K562 (cell line): ENCODE data around the gene PLEKHM3. TPM values are rescaled to one million over a fixed set of nuclear protein-coding genes. Genes with fewer than 3 reads are reported as not detected.

ENCODE experiments used
- ARHGAP35 ChIP-seq: fragments of 450-650 bp; IDR thresholded peaks from 2 replicates; pipeline ENCODE4 v1.6.1; 2018; ENCODE audit not compliant: partially characterized antibody
- ASH1L ChIP-seq: fragments of 450-650 bp; IDR thresholded peaks from 2 replicates; pipeline ENCODE4 v1.6.1; 2018; ENCODE audit warnings: borderline replicate concordance, mild to moderate bottlenecking, low read depth; ENCODE audit not compliant: partially characterized antibody
- CC2D1A ChIP-seq: fragments of 450-650 bp; IDR thresholded peaks from 2 replicates; pipeline ENCODE4 v1.6.1; 2017; ENCODE audit warnings: mild to moderate bottlenecking
- CREB1 ChIP-seq, 2 experiments: sonication (generic) in 1 of 2; formaldehyde crosslinking in 1 of 2; IDR thresholded peaks; 2 replicates each; pipeline versions ENCODE4 v1.6.1 to v1.8.0; 2012 to 2022; ENCODE audit warnings: inconsistent platforms in 1 of 2, mild to moderate bottlenecking in 1 of 2, missing genetic modification reagents in 1 of 2, moderate library complexity in 1 of 2
- EP300 ChIP-seq: IDR thresholded peaks from 2 replicates; pipeline ENCODE4 v1.6.1; 2012; ENCODE audit warnings: low read length, improper control_type of control experiment
- ETV6 ChIP-seq, 3 experiments: fragments of 150-350 bp in 1 of 3; sonication (generic) in 1 of 3; formaldehyde crosslinking in 1 of 3; IDR thresholded peaks; 2 replicates each; pipeline versions ENCODE4 v1.6.1 to v1.8.0; 2014 to 2022; ENCODE audit warnings: borderline replicate concordance in 2 of 3, low read depth in 2 of 3, antibody characterized with exemption in 1 of 3, low read length in 1 of 3, mild to moderate bottlenecking in 1 of 3, missing genetic modification reagents in 1 of 3
- KAT7 ChIP-seq: sonication (generic); formaldehyde crosslinking; IDR thresholded peaks from 2 replicates; pipeline ENCODE4 v1.8.0; 2022; ENCODE audit warnings: missing genetic modification reagents, mild to moderate bottlenecking, borderline replicate concordance
- MAFK ChIP-seq: IDR thresholded peaks from 2 replicates; pipeline ENCODE4 v1.6.1; 2011; ENCODE audit warnings: low read length, improper control_type of control experiment
- NEUROD1 ChIP-seq: fragments of 150-350 bp; IDR thresholded peaks from 2 replicates; pipeline ENCODE4 v1.6.1; 2014; ENCODE audit warnings: borderline replicate concordance, low read length, low read depth; ENCODE audit not compliant: partially characterized antibody
- NR2C1 ChIP-seq, 2 experiments: fragments of 450-650 bp; IDR thresholded peaks; 2 replicates each; pipeline ENCODE4 v1.6.1; 2017; ENCODE audit warnings: mild to moderate bottlenecking in 2 of 2, antibody characterized with exemption in 1 of 2, inconsistent platforms in 1 of 2, missing compliant biosample characterization in 1 of 2, missing genetic modification characterization in 1 of 2
- PHF8 ChIP-seq: fragments of 200-600 bp; sonication (generic); IDR thresholded peaks from 2 replicates; pipeline ENCODE4 v1.6.1; 2012; ENCODE audit warnings: mixed run types, mild to moderate bottlenecking, inconsistent platforms, low read length, moderate library complexity, borderline replicate concordance
- PRMT5 ChIP-seq: sonication (generic); formaldehyde crosslinking; IDR thresholded peaks from 2 replicates; pipeline ENCODE4 v1.5.0; 2020; ENCODE audit warnings: missing genetic modification reagents
- U2AF1 ChIP-seq: fragments of 200-400 bp; formaldehyde crosslinking; optimal IDR thresholded peaks from 2 replicates; pipeline ENCODE3; 2017; ENCODE audit warnings: mild to moderate bottlenecking, low read depth, low read length, moderate library complexity
- ZNF165 ChIP-seq: fragments of 250-450 bp; sonication (Bioruptor Pico); IDR thresholded peaks from 2 replicates; pipeline ENCODE4 v1.4.0; 2020; ENCODE audit warnings: borderline replicate concordance
- ZNF316 ChIP-seq: fragments of 450-650 bp; IDR thresholded peaks from 2 replicates; pipeline ENCODE4 v1.6.1; 2016
- ZNF347 ChIP-seq: fragments of 450-650 bp; formaldehyde crosslinking; IDR thresholded peaks from 2 replicates; pipeline ENCODE4 v1.4.0; 2020; ENCODE audit warnings: low read depth, mild to moderate bottlenecking, moderate library complexity
- polyA plus RNA-seq, 8 experiments: library from polyadenylated mRNA; depleted of rRNA in 4 of 8; stranded (reverse) in 5 of 8; unstranded in 3 of 8; fragments of >200 nt; fragmentation: Nextera tagmentation in 2 of 8; fragmentation: Illumina TruSeq in 1 of 8; extraction: Ambion mirVana in 2 of 8; extraction: Trizol in 1 of 8; gene quantifications; 2 replicates each; pipeline versions ENCODE4 v1.2.1 to v1.2.3, GENCODE V29; 2011 to 2014; ENCODE audit warnings: inconsistent platforms in 1 of 8, missing spikeins in 1 of 8
- total RNA-seq, 7 experiments: library from RNA; depleted of rRNA in 6 of 7; stranded (reverse); fragments of >200 nt in 6 of 7; fragmentation: Illumina TruSeq in 2 of 7; extraction: Trizol in 2 of 7; gene quantifications; 2 replicates each; pipeline versions ENCODE4 v1.2.1 to v1.2.3, GENCODE V29; 2011 to 2021; ENCODE audit warnings: low replicate concordance in 1 of 7
- TF ChIP-seq, protein P1 (sequence below): fragments of 250-450 bp; sonication (Bioruptor Pico); IDR thresholded peaks from 2 replicates; pipeline ENCODE4 v1.6.1; 2021; ENCODE audit warnings: mild to moderate bottlenecking
- TF ChIP-seq, protein P2 (sequence below), 3 experiments: fragments of 200-800 bp in 1 of 3; fragments of 250-450 bp in 1 of 3; fragments of 450-650 bp in 1 of 3; sonication (Bioruptor Pico) in 1 of 3; sonication (Bioruptor generic) in 1 of 3; formaldehyde crosslinking in 1 of 3; IDR thresholded peaks; 2 replicates each; pipeline versions ENCODE4 v1.6.1 to v1.8.0; 2016 to 2022; ENCODE audit warnings: mild to moderate bottlenecking in 2 of 3, missing genetic modification characterization in 2 of 3, missing compliant biosample characterization in 1 of 3, moderate library complexity in 1 of 3
- TF ChIP-seq, protein P3 (sequence below): fragments of 250-450 bp; sonication (Bioruptor Pico); IDR thresholded peaks from 2 replicates; pipeline ENCODE4 v1.8.0; 2021; ENCODE audit warnings: mild to moderate bottlenecking, moderate library complexity
- TF ChIP-seq, protein P4 (sequence below): fragments of 450-650 bp; IDR thresholded peaks from one replicate; pipeline ENCODE4 v1.6.1; 2018; ENCODE audit warnings: mild to moderate bottlenecking, moderate library complexity; ENCODE audit not compliant: partially characterized antibody

Gene PLEKHM3
- total and polyA plus RNA-seq, 9 of the 15 experiments (the other 6 are each of a cell fraction or from before 2014, with no cell fraction given), result 0.24 to 1.6 (median 1.0) TPM

DNA sequence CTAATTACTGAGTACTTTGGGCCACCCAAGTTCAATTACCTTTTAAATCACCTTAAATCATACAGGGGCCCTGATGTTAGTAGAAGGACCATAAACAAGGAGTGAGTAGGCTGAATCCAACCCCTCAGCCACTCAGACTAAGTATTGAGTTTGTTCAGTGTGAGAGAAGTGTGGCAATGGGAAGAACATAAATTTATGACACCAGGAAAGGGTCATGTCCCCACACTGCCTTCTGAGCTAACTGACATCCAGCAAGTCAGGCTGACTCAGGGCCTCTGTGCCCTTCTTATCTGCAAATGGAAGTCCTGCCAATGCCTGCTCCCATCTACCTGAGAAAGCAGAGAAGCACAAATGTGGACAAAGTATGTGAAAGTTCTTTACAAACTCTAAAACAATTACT, 12.9 kb downstream of the PLEKHM3 start (continued):
- TF ChIP-seq ASH1L (no peak), U2AF1 (no peak), NEUROD1 (no peak), ZNF347 (CRISPR knock-in tag) (no peak), ETV6 (IDR thresholded peaks at IDR 0.05; ENCODE audit: borderline replicate concordance in 1 of 2, low read depth in 2 of 2, low read length in 1 of 2) (no peak), ETV6 (CRISPR knock-in tag; IDR thresholded peaks at IDR 0.05; ENCODE audit: borderline replicate concordance) (no peak), EP300 (peak; percentile 39; the same call in 1 of the 2 replicates), MAFK (peak; percentile 33; the same call in 1 of the 2 replicates), KAT7 (CRISPR knock-in tag) (no peak), CC2D1A (no peak), NR2C1 (IDR thresholded peaks at IDR 0.05) (no peak), NR2C1 (tag; IDR thresholded peaks at IDR 0.05) (0 out of 2 replicates have a peak, but pooled peaks have one; percentile 35), PRMT5 (CRISPR knock-in tag) (no peak), CREB1 (IDR thresholded peaks at IDR 0.05) (no peak), CREB1 (CRISPR knock-in tag; IDR thresholded peaks at IDR 0.05) (no peak), ZNF316 (peak; percentile 40), ZNF165 (CRISPR knock-in tag) (no peak), ARHGAP35 (no peak), PHF8 (no peak)
- TF ChIP-seq, protein P1, sequence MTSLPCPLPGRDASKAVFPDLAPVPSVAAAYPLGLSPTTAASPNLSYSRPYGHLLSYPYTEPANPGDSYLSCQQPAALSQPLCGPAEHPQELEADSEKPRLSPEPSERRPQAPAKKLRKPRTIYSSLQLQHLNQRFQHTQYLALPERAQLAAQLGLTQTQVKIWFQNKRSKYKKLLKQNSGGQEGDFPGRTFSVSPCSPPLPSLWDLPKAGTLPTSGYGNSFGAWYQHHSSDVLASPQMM (CRISPR knock-in tag), result no peak
- TF ChIP-seq, protein P2, sequence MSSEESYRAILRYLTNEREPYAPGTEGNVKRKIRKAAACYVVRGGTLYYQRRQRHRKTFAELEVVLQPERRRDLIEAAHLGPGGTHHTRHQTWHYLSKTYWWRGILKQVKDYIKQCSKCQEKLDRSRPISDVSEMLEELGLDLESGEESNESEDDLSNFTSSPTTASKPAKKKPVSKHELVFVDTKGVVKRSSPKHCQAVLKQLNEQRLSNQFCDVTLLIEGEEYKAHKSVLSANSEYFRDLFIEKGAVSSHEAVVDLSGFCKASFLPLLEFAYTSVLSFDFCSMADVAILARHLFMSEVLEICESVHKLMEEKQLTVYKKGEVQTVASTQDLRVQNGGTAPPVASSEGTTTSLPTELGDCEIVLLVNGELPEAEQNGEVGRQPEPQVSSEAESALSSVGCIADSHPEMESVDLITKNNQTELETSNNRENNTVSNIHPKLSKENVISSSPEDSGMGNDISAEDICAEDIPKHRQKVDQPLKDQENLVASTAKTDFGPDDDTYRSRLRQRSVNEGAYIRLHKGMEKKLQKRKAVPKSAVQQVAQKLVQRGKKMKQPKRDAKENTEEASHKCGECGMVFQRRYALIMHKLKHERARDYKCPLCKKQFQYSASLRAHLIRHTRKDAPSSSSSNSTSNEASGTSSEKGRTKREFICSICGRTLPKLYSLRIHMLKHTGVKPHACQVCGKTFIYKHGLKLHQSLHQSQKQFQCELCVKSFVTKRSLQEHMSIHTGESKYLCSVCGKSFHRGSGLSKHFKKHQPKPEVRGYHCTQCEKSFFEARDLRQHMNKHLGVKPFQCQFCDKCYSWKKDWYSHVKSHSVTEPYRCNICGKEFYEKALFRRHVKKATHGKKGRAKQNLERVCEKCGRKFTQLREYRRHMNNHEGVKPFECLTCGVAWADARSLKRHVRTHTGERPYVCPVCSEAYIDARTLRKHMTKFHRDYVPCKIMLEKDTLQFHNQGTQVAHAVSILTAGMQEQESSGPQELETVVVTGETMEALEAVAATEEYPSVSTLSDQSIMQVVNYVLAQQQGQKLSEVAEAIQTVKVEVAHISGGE (CRISPR knock-in tag; IDR thresholded peaks at IDR 0.05), result peak in 1 of 3 experiments; percentile 48; a peak in 1 of 6 replicates
- TF ChIP-seq, protein P3, sequence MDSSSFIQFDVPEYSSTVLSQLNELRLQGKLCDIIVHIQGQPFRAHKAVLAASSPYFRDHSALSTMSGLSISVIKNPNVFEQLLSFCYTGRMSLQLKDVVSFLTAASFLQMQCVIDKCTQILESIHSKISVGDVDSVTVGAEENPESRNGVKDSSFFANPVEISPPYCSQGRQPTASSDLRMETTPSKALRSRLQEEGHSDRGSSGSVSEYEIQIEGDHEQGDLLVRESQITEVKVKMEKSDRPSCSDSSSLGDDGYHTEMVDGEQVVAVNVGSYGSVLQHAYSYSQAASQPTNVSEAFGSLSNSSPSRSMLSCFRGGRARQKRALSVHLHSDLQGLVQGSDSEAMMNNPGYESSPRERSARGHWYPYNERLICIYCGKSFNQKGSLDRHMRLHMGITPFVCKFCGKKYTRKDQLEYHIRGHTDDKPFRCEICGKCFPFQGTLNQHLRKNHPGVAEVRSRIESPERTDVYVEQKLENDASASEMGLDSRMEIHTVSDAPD (CRISPR knock-in tag), result no peak
- TF ChIP-seq, protein P4, sequence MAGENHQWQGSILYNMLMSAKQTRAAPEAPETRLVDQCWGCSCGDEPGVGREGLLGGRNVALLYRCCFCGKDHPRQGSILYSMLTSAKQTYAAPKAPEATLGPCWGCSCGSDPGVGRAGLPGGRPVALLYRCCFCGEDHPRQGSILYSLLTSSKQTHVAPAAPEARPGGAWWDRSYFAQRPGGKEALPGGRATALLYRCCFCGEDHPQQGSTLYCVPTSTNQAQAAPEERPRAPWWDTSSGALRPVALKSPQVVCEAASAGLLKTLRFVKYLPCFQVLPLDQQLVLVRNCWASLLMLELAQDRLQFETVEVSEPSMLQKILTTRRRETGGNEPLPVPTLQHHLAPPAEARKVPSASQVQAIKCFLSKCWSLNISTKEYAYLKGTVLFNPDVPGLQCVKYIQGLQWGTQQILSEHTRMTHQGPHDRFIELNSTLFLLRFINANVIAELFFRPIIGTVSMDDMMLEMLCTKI, result no peak
